ENCODE results near the gene LRTM2.

The LRTM2 gene

DNA sequence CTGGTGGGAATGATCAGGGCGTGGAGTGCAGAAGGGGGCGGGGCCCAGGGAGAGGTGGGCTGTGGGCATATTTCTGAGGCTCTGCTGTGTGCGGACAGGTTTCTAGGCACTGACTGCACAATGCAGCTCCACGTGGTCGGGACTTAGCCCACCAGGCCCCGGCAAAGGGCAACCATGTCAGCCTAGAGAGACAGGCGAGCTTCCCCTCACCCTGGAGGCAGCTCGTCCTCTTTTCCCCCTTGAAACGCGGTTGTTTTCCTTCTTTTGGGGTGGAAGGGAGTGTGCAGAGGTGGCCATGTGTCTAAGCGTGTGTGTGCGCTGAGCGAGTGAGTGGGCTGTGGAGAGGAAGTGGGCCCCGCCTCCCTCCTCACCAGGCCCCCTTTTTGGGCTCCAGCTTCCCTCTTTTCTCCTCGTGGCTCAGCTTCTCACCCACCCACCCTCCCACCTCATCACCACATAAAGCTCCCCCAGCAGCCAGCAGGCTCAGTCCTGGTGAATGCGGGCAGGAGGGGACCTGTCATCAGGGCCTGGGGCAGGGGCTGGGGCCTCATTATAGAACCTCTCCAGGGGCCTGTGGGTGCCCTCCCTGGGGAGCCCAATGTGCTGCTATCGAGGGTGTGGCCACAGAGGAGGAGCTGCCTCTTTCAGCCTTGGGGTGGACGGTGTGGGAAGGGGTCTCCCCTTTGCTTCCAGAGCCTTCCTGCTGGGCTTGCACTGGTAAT lies 22.0 kb downstream of the LRTM2 start:
- Histone ChIP-seq H2AFZ (ENCODE audit: low read depth) (no peak overlapping the region), H3K36me3 (ENCODE audit: insufficient read depth) (no peaks in the 10 kb centered on the region), H3K4me2 (no peak overlapping the region), H3K4me1 (ENCODE audit: low read depth, poor library complexity, severe bottlenecking) (no peaks in the 10 kb centered on the region), H3K27ac (no peak overlapping the region), H3K4me3 (IDR thresholded peaks at IDR 0.05; ENCODE audit: insufficient read depth, low read depth, low read length) (no peak overlapping the region), H4K20me1 (ENCODE audit: insufficient read depth) (no peaks in the 10 kb centered on the region), H3K9ac (no peak overlapping the region), H3K27me3 (ENCODE audit: insufficient read depth, low read depth) (peaks cover 47% of the 10 kb centered on the region; the same call in 1 of the 2 replicates), H3K79me2 (ENCODE audit: insufficient read depth, low read depth) (no peaks in the 10 kb centered on the region)
- TF ChIP-seq, protein P1, sequence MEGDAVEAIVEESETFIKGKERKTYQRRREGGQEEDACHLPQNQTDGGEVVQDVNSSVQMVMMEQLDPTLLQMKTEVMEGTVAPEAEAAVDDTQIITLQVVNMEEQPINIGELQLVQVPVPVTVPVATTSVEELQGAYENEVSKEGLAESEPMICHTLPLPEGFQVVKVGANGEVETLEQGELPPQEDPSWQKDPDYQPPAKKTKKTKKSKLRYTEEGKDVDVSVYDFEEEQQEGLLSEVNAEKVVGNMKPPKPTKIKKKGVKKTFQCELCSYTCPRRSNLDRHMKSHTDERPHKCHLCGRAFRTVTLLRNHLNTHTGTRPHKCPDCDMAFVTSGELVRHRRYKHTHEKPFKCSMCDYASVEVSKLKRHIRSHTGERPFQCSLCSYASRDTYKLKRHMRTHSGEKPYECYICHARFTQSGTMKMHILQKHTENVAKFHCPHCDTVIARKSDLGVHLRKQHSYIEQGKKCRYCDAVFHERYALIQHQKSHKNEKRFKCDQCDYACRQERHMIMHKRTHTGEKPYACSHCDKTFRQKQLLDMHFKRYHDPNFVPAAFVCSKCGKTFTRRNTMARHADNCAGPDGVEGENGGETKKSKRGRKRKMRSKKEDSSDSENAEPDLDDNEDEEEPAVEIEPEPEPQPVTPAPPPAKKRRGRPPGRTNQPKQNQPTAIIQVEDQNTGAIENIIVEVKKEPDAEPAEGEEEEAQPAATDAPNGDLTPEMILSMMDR (conservative IDR thresholded peaks at IDR 0.05; ENCODE audit: low read depth, low read length), result no peak

DNA sequence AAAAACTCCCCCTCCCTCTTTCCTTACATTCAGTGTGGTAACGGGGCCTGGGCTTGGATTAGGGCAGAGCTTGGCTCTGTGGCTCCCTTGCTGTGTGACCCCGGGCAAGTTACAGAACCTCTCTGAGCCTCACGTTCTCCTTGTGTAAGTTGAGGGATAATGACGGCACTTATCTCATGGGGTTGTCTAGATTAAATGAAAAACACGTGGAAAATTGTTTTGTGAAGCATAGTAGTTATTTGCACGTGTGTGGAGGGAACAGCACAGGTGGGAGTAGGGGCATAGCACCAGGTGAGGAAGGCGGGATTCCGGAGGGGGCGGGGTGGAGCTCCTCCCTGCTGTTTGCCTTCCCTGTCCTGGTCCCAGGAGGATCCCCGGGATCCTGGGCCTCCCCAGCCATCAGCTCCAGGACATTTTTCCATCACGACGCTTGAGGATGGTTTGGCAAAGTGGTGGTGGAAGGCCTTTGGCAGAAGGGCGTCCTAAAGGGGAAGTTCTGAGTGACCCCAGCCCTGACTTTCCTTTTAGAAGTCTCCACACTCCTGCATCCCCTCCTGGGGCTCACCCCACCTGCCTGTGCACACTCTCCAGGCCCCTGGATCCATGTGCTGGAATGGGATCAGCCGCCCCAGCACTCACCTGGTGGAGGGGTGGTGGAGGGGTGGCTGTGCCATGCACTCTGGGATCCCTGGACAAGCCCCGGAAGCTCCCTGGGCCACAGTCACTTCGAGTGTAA lies 22.7 kb downstream of the LRTM2 start:
- TF ChIP-seq, protein P1 (conservative IDR thresholded peaks at IDR 0.05; ENCODE audit: low read depth, low read length), result no peak
- Histone ChIP-seq H3K9ac (no peak overlapping the region), H3K4me3 (IDR thresholded peaks at IDR 0.05; ENCODE audit: insufficient read depth, low read depth, low read length) (no peak overlapping the region), H3K79me2 (ENCODE audit: insufficient read depth, low read depth) (no peaks in the 10 kb centered on the region), H3K4me2 (no peak overlapping the region), H3K4me1 (ENCODE audit: low read depth, poor library complexity, severe bottlenecking) (no peaks in the 10 kb centered on the region), H3K27me3 (ENCODE audit: insufficient read depth, low read depth) (peaks cover 45% of the 10 kb centered on the region; the same call in 1 of the 2 replicates), H3K36me3 (ENCODE audit: insufficient read depth) (no peaks in the 10 kb centered on the region), H2AFZ (ENCODE audit: low read depth) (no peak overlapping the region), H3K27ac (no peak overlapping the region), H4K20me1 (ENCODE audit: insufficient read depth) (no peaks in the 10 kb centered on the region)

DNA sequence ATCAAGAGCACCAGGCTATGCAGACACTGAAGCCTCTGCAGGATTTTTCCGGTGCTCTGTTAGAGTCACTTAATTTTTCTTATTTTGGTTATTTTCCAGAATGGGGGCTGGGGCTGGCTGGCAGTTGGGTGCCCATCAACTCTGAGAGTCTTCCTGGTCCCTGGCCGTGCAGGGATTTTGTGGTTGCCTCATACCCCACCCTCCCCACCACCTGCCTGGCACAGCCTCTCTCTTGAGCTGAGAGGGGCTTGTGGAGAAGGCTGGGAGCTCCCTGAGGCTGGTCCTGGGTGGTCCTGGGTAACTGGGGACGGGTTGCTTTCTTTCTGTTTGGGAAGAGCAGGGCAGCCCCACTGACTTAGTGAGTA lies 23.3 kb downstream of the LRTM2 start:
- no peaks in the 10 kb centered on the region for H4K20me1 ChIP-seq (ENCODE audit: insufficient read depth)
- H3K4me3 ChIP-seq (IDR thresholded peaks at IDR 0.05; ENCODE audit: insufficient read depth, low read depth, low read length), result no peak overlapping the region
- H3K4me1 ChIP-seq (ENCODE audit: low read depth, poor library complexity, severe bottlenecking), result no peaks in the 10 kb centered on the region
- TF ChIP-seq, protein P1 (conservative IDR thresholded peaks at IDR 0.05; ENCODE audit: low read depth, low read length), result no peak
- no peak overlapping the region for H3K9ac ChIP-seq
- peaks cover 39% of the 10 kb centered on the region; the same call in 1 of the 2 replicates for H3K27me3 ChIP-seq (ENCODE audit: insufficient read depth, low read depth)
- H3K36me3 ChIP-seq (ENCODE audit: insufficient read depth), result no peaks in the 10 kb centered on the region
- no peaks in the 10 kb centered on the region for H3K79me2 ChIP-seq (ENCODE audit: insufficient read depth, low read depth)
- H3K27ac ChIP-seq, result no peak overlapping the region
- H2AFZ ChIP-seq (ENCODE audit: low read depth), result no peak overlapping the region
- no peak overlapping the region for H3K4me2 ChIP-seq

DNA sequence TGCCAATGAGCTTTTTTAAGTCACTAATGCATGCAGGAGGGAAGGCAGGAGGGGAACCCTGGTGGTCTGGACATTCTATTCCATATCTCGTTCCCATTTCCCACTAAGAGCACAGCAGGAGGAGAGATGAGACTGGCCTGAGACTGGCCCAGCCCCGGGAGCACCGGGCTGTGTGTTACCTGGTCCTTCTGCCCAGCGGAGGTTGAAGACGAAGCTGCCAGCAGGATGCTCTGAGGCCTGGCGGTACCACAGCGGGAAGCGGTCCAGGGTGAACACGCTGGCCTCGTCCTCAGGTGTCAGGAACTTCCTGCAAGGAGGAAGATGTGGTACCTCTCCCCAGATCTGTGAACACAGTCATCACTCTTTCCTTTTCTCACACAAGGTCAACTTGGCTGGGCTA lies 23.9 kb downstream of the LRTM2 start:
- Histone ChIP-seq H3K36me3 (ENCODE audit: insufficient read depth) (no peaks in the 10 kb centered on the region), H3K4me2 (no peak overlapping the region), H3K4me3 (IDR thresholded peaks at IDR 0.05; ENCODE audit: insufficient read depth, low read depth, low read length) (no peak overlapping the region), H3K4me1 (ENCODE audit: low read depth, poor library complexity, severe bottlenecking) (no peaks in the 10 kb centered on the region), H3K27ac (no peak overlapping the region), H3K9ac (no peak overlapping the region), H3K79me2 (ENCODE audit: insufficient read depth, low read depth) (no peaks in the 10 kb centered on the region), H3K27me3 (ENCODE audit: insufficient read depth, low read depth) (peaks cover 39% of the 10 kb centered on the region; the same call in 1 of the 2 replicates), H4K20me1 (ENCODE audit: insufficient read depth) (no peaks in the 10 kb centered on the region), H2AFZ (ENCODE audit: low read depth) (no peak overlapping the region)
- TF ChIP-seq, protein P1 (conservative IDR thresholded peaks at IDR 0.05; ENCODE audit: low read depth, low read length), result no peak
